Keratinocyte (primary cell): ENCODE data around the gene ZSCAN1. TPM values are rescaled to one million over a fixed set of nuclear protein-coding genes. Genes with fewer than 3 reads are reported as not detected.

ENCODE experiments used
- DNase-seq: peaks from one replicate; pipeline ENCODE4 v3.0.0-alpha.2; 2011; ENCODE audit warnings: low read depth, missing footprints, low spot score
- FAIRE-seq: peaks from 2 replicates; lab custom pipeline; 2011; peaks lifted over from hg19 to GRCh38; lab: Jason Lieb, UNC
- H2AFZ ChIP-seq: 2 replicates; pipeline ENCODE4 v1.6.0; 2012; ENCODE audit warnings: low read length, control low read depth, inconsistent platforms; ENCODE audit not compliant: control insufficient read depth
- H3K27ac ChIP-seq: 2 replicates; pipeline ENCODE4 v1.5.1; 2011; ENCODE audit warnings: low read length; ENCODE audit not compliant: control insufficient read depth, insufficient read depth
- H3K27me3 ChIP-seq: 3 replicates; pipeline ENCODE4 v1.6.0; 2011; ENCODE audit warnings: low read length; ENCODE audit not compliant: control insufficient read depth, insufficient read depth; ENCODE audit errors: extremely low read depth
- H3K36me3 ChIP-seq, 2 experiments: 2 replicates in 1 of 2; 3 replicates in 1 of 2; pipeline ENCODE4 v1.5.1; 2011; ENCODE audit warnings: low read length in 2 of 2, mild to moderate bottlenecking in 1 of 2; ENCODE audit not compliant: control insufficient read depth in 2 of 2, insufficient read depth in 2 of 2; ENCODE audit errors: extremely low read depth in 1 of 2
- H3K4me1 ChIP-seq: 3 replicates; pipeline ENCODE4 v1.5.1; 2011; ENCODE audit warnings: low read length; ENCODE audit not compliant: control insufficient read depth, insufficient read depth; ENCODE audit errors: extremely low read depth
- H3K4me2 ChIP-seq: 3 replicates; pipeline ENCODE4 v1.6.0; 2011; ENCODE audit warnings: low read depth, low read length; ENCODE audit not compliant: control insufficient read depth, insufficient read depth; ENCODE audit errors: extremely low read depth
- H3K4me3 ChIP-seq, 3 experiments: fragments of 200-600 bp in 1 of 3; sonication (generic) in 1 of 3; 2 replicates in 2 of 3; 3 replicates in 1 of 3; pipeline ENCODE4 v1.5.1; 2011 to 2016; ENCODE audit warnings: low read length in 3 of 3, mild to moderate bottlenecking in 3 of 3, control low read depth in 2 of 3, inconsistent platforms in 1 of 3, low read depth in 1 of 3, mixed read lengths in 1 of 3, mixed run types in 1 of 3, moderate library complexity in 1 of 3; ENCODE audit not compliant: control insufficient read depth in 2 of 3, insufficient read depth in 2 of 3; ENCODE audit errors: extremely low read depth in 1 of 3
- H3K79me2 ChIP-seq: 2 replicates; pipeline ENCODE4 v1.6.0; 2012; ENCODE audit warnings: low read length; ENCODE audit not compliant: control insufficient read depth, insufficient read depth
- H3K9ac ChIP-seq: 3 replicates; pipeline ENCODE4 v1.6.0; 2011; ENCODE audit warnings: low read length; ENCODE audit not compliant: control insufficient read depth, insufficient read depth; ENCODE audit errors: extremely low read depth
- H3K9me1 ChIP-seq: 3 replicates; pipeline ENCODE4 v1.6.0; 2011; ENCODE audit warnings: low read length; ENCODE audit not compliant: control insufficient read depth, insufficient read depth; ENCODE audit errors: extremely low read depth
- H3K9me3 ChIP-seq: 2 replicates; pipeline ENCODE4 v1.5.1; 2012; ENCODE audit warnings: low read depth, low read length; ENCODE audit not compliant: control insufficient read depth
- H4K20me1 ChIP-seq: 3 replicates; pipeline ENCODE4 v1.6.0; 2011; ENCODE audit warnings: low read length; ENCODE audit not compliant: control insufficient read depth, insufficient read depth; ENCODE audit errors: extremely low read depth
- EZH2 ChIP-seq: IDR thresholded peaks from one replicate; pipeline ENCODE4 v1.6.1; 2012; ENCODE audit warnings: inconsistent platforms, mild to moderate bottlenecking, low read length, moderate library complexity
- dilution Hi-C: fragments of 300-500 bp; cut with MboI; formaldehyde crosslinking; loops from one replicate; pipeline ENCODE4 v1.7.0; 2020; ENCODE audit warnings: low sequenced_read_pairs; ENCODE audit not compliant: extremely low pct_ligation_motif_present
- polyA plus RNA-seq, 5 experiments: library from polyadenylated mRNA; depleted of rRNA in 3 of 5; stranded (reverse) in 3 of 5; stranded (forward) in 1 of 5; unstranded in 1 of 5; fragments of >200 nt; gene quantifications; 1 replicate in 1 of 5; 2 replicates in 3 of 5; 3 replicates in 1 of 5; pipeline versions ENCODE4 v1.2.1 to v1.2.3, GENCODE V29; 2011 to 2012; ENCODE audit warnings: missing spikeins in 2 of 5, low read depth in 1 of 5, low replicate concordance in 1 of 5
- TF ChIP-seq, protein P1 (sequence below), 3 experiments: IDR thresholded peaks in 1 of 3; conservative IDR thresholded peaks in 1 of 3; optimal IDR thresholded peaks in 1 of 3; 2 replicates in 2 of 3; 3 replicates in 1 of 3; pipeline versions ENCODE3 to v1.5.1; 2011; ENCODE audit warnings: low read length in 3 of 3, mild to moderate bottlenecking in 3 of 3, moderate library complexity in 2 of 3, control low read depth in 1 of 3, inconsistent platforms in 1 of 3; ENCODE audit not compliant: insufficient read depth in 2 of 3; ENCODE audit errors: extremely low read depth in 1 of 3

ZSCAN1 gene
- polyA plus RNA-seq, 1 donor (not counting 4 experiments of a cell fraction or from before 2014, with no cell fraction given) = not detected

DNA sequence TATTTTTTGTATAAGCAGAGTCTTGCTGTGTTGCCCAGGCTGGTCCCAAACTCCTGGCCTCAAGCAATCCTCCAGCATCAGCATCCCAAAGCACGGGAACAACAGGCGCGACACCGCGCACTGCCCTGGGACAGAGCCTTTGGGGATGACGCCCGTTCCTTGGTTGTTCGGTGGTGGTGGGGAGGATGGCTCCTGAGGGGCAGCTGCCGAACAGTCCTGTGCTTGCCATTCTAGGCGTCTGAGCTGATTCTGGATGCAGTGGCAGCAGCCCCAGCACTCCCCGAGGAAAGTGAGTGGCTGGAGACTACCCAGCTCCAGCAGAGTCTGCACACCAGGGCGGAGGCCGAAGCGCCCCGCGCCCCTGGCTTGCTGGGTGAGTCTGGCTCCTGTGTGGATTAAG is 18.4 kb downstream of the ZSCAN1 start:
- H3K4me3 ChIP-seq = no peak overlapping the region
- H2AFZ ChIP-seq = no peak overlapping the region
- DNase-seq (no peak), FAIRE-seq (no peak)
- H3K4me1 ChIP-seq = no peaks in the 10 kb centered on the region
- H4K20me1 ChIP-seq = no peaks in the 10 kb centered on the region
- dilution Hi-C loops = no loop called here
- no peaks in the 10 kb centered on the region for H3K9me1 ChIP-seq
- no peak for TF ChIP-seq EZH2
- TF ChIP-seq, protein P1, sequence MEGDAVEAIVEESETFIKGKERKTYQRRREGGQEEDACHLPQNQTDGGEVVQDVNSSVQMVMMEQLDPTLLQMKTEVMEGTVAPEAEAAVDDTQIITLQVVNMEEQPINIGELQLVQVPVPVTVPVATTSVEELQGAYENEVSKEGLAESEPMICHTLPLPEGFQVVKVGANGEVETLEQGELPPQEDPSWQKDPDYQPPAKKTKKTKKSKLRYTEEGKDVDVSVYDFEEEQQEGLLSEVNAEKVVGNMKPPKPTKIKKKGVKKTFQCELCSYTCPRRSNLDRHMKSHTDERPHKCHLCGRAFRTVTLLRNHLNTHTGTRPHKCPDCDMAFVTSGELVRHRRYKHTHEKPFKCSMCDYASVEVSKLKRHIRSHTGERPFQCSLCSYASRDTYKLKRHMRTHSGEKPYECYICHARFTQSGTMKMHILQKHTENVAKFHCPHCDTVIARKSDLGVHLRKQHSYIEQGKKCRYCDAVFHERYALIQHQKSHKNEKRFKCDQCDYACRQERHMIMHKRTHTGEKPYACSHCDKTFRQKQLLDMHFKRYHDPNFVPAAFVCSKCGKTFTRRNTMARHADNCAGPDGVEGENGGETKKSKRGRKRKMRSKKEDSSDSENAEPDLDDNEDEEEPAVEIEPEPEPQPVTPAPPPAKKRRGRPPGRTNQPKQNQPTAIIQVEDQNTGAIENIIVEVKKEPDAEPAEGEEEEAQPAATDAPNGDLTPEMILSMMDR (optimal IDR thresholded peaks at IDR 0.05 in 1 of 3, IDR thresholded peaks at IDR 0.05 in 1 of 3, conservative IDR thresholded peaks at IDR 0.05 in 1 of 3; ENCODE audit: extremely low read depth in 1 of 3, insufficient read depth in 2 of 3, low read length in 3 of 3) = no peak
- H3K79me2 ChIP-seq = no peaks in the 10 kb centered on the region
- H3K9me3 ChIP-seq = peaks cover 13% of the 10 kb centered on the region
- no peaks in the 10 kb centered on the region for H3K36me3 ChIP-seq
- H3K4me2 ChIP-seq = no peak overlapping the region
- H3K9ac ChIP-seq = no peak overlapping the region
- H3K27me3 ChIP-seq = no peaks in the 10 kb centered on the region
- no peak overlapping the region for H3K27ac ChIP-seq

GRCh38 chr19:58053480-58054156 is 19.8 kb downstream of the ZSCAN1 start:
- Histone ChIP-seq H3K9ac (no peak overlapping the region), H2AFZ (no peak overlapping the region), H3K4me2 (no peak overlapping the region), H3K27ac (no peak overlapping the region), H3K27me3 (no peaks in the 10 kb centered on the region), H3K79me2 (no peaks in the 10 kb centered on the region), H3K9me3 (peaks cover 17% of the 10 kb centered on the region), H3K9me1 (no peaks in the 10 kb centered on the region), H3K4me3 (no peak overlapping the region), H3K4me1 (no peaks in the 10 kb centered on the region), H3K36me3 (no peaks in the 10 kb centered on the region), H4K20me1 (no peaks in the 10 kb centered on the region)
- TF ChIP-seq, protein P1 (optimal IDR thresholded peaks at IDR 0.05 in 1 of 3, IDR thresholded peaks at IDR 0.05 in 1 of 3, conservative IDR thresholded peaks at IDR 0.05 in 1 of 3; ENCODE audit: extremely low read depth in 1 of 3, insufficient read depth in 2 of 3, low read length in 3 of 3) = no peak
- no peak for TF ChIP-seq EZH2
- FAIRE-seq (no peak), DNase-seq (no peak)
- dilution Hi-C loops = no loop called here
